ENCODE data around the gene PTHLH. TPM values are rescaled to one million over a fixed set of nuclear protein-coding genes. Genes with fewer than 3 reads are reported as not detected.

The PTHLH gene
- total and polyA plus RNA-seq, 2 experiments from 2014 or later: 3.1 to 4.5 TPM

- Histone ChIP-seq H2AFZ (no peak overlapping the region), H3K27me3 (peaks cover 3% of the 10 kb centered on the region), H3K4me1 (ENCODE audit: insufficient read depth) (no peaks in the 10 kb centered on the region), H3K36me3 (replicated peaks; ENCODE audit: insufficient read depth, low read depth) (no peaks in the 10 kb centered on the region), H3K4me2 (no peak overlapping the region), H3K4me3 (no peak overlapping the region), H3K79me2 (no peaks in the 10 kb centered on the region), H3K9me2 (replicated peaks; ENCODE audit: insufficient read depth) (no peaks in the 10 kb centered on the region), H4K20me1 (ENCODE audit: insufficient read depth, poor library complexity, severe bottlenecking) (no peaks in the 10 kb centered on the region), H3K27ac (no peak overlapping the region), H3K9me3 (ENCODE audit: low read depth) (no peaks in the 10 kb centered on the region)
- TF ChIP-seq EZH2 (IDR thresholded peaks at IDR 0.05; ENCODE audit: borderline replicate concordance): no peak
- TF ChIP-seq CTCF (IDR thresholded peaks at IDR 0.05; ENCODE audit: poor library complexity): no peak
- no peak for TF ChIP-seq EZH2phosphoT487 (IDR thresholded peaks at IDR 0.05; ENCODE audit: low read depth, severe bottlenecking, unreplicated experiment)
- no peak for DNase-seq (ENCODE audit: low spot score)
- 70% methylated on average over 5 of the region's 5 CpGs for WGBS (ENCODE audit: low lambda C conversion rate, missing lambda C conversion rate)
Measured at GRCh38 chr12:27952510-27952909, 20.0 kb downstream of the PTHLH start.

- Histone ChIP-seq H3K79me2 (no peaks in the 10 kb centered on the region), H3K9me3 (ENCODE audit: low read depth) (no peaks in the 10 kb centered on the region), H3K4me3 (no peak overlapping the region), H3K9me2 (replicated peaks; ENCODE audit: insufficient read depth) (no peaks in the 10 kb centered on the region), H4K20me1 (ENCODE audit: insufficient read depth, poor library complexity, severe bottlenecking) (no peaks in the 10 kb centered on the region), H3K4me2 (no peak overlapping the region), H3K36me3 (replicated peaks; ENCODE audit: insufficient read depth, low read depth) (no peaks in the 10 kb centered on the region), H3K27me3 (peaks cover 3% of the 10 kb centered on the region), H3K27ac (no peak overlapping the region), H3K4me1 (ENCODE audit: insufficient read depth) (no peaks in the 10 kb centered on the region), H2AFZ (no peak overlapping the region)
- WGBS (ENCODE audit: low lambda C conversion rate, missing lambda C conversion rate): 62% methylated on average over 7 of the region's 7 CpGs
- TF ChIP-seq EZH2 (IDR thresholded peaks at IDR 0.05; ENCODE audit: borderline replicate concordance) (no peak), CTCF (IDR thresholded peaks at IDR 0.05; ENCODE audit: poor library complexity) (no peak), EZH2phosphoT487 (IDR thresholded peaks at IDR 0.05; ENCODE audit: low read depth, severe bottlenecking, unreplicated experiment) (no peak)
- no peak for DNase-seq (ENCODE audit: low spot score)
Measured at GRCh38 chr12:27951898-27952297, 20.6 kb downstream of the PTHLH start.

- H2AFZ ChIP-seq: no peak overlapping the region
- H3K27me3 ChIP-seq: no peaks in the 10 kb centered on the region
- no peaks in the 10 kb centered on the region for H4K20me1 ChIP-seq (ENCODE audit: insufficient read depth, poor library complexity, severe bottlenecking)
- H3K9me2 ChIP-seq (replicated peaks; ENCODE audit: insufficient read depth): no peaks in the 10 kb centered on the region
- H3K27ac ChIP-seq: no peak overlapping the region
- 90% methylated on average over 1 of the region's 1 CpG for WGBS (ENCODE audit: low lambda C conversion rate, missing lambda C conversion rate)
- no peaks in the 10 kb centered on the region for H3K79me2 ChIP-seq
- H3K4me2 ChIP-seq: no peak overlapping the region
- no peak overlapping the region for H3K4me3 ChIP-seq
- DNase-seq (ENCODE audit: low spot score): no peak
- no peaks in the 10 kb centered on the region for H3K36me3 ChIP-seq (replicated peaks; ENCODE audit: insufficient read depth, low read depth)
- H3K9me3 ChIP-seq (ENCODE audit: low read depth): no peaks in the 10 kb centered on the region
- no peaks in the 10 kb centered on the region for H3K4me1 ChIP-seq (ENCODE audit: insufficient read depth)
- no peak for TF ChIP-seq CTCF (IDR thresholded peaks at IDR 0.05; ENCODE audit: poor library complexity)
- no peak for TF ChIP-seq EZH2 (IDR thresholded peaks at IDR 0.05; ENCODE audit: borderline replicate concordance)
- no peak for TF ChIP-seq EZH2phosphoT487 (IDR thresholded peaks at IDR 0.05; ENCODE audit: low read depth, severe bottlenecking, unreplicated experiment)
Measured at GRCh38 chr12:27946421-27946820, 26.1 kb downstream of the PTHLH start.
